Stimulated activated CD8-positive, alpha-beta memory T cell treated with anti-CD3 and anti-CD28 coated beads, Interleukin-4, amount 100 ng/mL, for 4 hours (primary cell): ENCODE data around the gene CCNI.
"Not testable (repeated sequence)": the region's sequence is repeated elsewhere in the genome, so short reads cannot be mapped to it uniquely, and the experiment has no call there.

Source experiments
- DNase-seq, 2 donors: peaks; one replicate each; pipeline ENCODE4 v3.0.0-alpha.2; 2020; ENCODE audit warnings: low read depth in 2 of 2, low spot score in 1 of 2

The CCNI gene

DNA sequence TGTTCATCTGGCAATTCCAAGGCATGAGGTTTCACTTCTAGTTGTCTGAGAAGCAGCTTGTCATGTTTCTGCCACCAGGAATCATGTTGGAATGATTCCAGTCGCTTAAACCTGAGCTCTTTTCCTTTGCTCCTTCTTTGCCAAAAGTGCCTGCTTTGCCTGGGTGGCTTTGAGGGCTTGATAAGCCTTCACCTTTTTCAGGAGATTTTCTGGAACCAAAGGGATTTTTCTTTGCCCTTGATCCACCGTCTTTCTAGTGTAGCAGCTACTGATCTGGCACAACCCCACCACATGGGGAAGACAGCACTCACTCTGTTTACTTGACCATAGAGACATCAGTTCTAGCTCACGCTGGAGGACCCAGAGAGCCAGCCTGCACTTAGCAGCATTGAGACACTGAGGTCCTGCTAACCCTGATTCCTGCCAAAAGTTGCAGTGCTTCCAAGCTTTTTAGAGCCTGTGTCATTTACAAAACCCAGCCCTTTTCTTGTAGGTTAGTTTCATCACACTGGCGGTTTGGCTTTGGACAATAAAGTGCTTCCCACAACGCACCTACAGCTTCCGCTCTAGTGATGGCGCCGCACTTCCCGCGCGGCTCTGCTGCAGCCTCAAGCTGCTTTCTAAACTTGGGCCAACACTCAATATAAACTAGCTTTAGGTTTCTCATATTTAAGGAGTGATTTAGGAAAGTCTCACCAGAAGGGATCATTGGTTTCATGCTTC, 7.3 kb upstream of the CCNI start:
- no peak for DNase-seq

DNA sequence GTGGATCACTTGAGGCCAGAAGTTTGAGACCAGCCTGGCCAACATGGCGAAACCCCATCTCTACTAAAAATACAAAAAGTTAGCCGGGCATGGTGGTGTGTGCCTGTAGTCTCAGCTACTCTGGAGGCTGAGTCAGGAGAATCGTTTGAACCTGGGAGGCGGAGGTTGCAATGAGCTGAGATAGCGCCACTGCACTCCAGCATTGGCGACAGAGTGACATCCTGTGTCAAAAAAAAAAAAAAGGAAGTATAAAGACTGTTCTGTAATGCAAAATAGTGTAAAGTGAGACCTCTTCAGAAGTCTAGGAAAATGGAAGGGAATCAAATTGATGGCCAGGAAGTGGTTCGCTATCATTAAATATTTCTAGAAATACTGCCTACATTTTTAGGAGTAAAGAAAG, 5.0 kb upstream of the CCNI start:
- not testable (repeated sequence) for DNase-seq

DNA sequence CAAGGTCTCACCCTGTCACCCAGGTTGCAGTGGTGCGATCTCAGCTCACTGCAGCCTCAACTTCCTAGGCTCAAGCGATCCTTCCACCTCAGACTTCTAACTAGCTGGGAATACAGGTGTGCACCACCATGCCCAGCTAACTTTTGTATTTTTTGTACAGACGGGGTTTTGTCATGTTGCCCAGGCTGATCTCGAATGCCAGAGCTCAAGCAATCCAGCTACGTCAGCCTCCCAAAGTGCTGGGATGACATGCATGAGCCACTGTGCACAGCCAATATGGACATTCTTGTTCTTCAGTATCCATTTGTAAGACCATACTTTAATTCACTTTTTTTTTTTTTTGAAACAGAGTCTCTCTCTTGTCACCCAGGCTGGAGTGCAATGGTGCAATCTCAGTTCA, 3.5 kb upstream of the CCNI start:
- no peak for DNase-seq

DNA sequence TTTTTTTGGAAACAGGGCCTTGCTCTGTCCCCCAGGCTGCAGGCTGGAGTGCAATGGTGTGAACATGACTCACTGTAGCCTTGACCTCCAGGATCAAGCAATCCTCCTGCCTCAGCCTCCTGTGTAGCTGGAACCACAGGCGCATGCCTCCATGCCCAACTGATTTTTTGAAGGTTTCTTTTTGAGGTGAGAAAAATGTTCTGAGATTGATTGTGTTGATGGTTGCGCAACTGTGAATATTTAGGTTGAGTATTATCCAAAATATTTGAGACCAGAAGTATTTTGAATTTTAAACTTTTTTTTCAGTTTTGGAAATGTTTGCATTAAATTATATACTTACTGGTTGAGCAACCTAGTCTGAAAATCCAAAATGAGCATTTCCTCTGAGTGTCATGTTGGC, 2.6 kb upstream of the CCNI start:
- DNase-seq, result no peak

DNA sequence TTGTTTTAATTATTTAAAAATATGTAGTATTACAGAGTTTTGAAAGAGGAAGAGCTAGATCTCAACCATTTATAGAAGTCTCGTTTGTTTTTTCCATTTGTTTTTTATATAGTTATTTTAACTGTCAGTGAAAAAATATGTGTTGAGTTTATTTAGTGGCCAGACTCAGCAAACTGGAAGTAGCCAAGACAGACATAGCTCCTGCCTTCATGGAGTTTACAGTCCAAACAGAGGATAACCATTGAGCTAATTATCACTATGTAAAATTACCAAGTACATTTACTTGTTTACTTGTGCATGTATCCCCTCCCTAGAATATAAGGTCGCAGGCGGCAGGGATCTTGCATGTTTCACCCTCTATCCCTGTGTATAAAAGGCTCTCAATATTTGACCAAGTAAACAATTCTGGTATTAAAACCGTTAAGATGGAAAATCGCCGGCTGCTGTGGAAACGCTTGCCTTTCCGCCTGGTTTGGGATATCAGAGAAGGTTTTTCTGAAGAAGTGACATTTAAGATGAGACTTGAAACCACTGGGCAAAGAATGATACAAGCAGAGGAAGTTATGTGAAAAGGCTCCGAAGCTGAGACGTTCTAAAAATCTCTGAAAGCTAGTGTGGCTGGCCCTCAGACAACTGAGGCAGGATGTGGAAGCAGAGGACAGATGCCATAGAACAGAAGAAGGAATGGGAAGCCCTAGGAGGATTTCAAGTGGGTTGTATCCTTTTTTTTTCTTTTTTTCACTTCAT, 1.3 kb upstream of the CCNI start:
- DNase-seq, result no peak

DNA sequence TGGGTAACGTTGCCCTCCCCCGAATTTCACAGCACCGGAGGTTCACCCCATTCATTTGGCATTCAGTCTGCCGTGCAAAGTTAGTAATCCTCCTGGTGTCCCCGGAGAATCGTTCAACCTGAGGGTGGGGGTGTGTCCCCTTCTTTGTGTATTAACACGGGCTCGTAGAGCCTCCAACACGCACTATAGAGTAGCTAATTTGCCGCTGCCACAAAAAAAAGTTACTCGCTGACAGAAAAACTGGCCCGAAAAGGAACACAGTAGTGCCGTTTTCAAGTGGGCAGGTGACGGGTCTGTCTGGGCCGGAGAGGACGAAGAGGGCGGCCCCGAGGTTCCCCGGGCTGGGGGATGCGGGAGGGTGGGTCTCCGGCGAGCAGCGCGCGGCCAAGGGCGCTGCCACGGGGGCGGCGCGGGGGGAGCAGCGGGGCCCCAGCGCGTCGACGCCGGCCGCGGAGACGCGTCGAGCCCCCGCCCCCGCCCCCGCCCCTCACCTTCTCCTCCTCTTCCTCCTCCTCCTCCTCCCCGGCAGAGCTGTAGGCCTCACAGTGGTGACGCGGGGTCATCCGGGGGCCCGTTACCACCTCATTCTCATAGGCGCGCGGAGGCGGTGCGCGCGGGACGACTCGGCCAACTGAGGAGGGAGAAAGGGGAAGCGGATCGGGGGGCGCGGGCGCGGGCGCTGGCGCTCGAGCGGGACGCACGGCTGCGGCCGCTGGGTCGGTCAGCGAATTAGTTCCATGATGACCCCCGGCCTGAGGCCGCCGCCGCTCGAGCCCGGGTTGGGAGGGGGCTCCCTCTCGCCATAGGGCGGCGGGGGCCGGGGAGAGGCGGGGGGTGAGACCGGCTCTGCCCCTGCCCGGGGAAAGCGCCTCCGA, 571 bp downstream of the CCNI start:
- DNase-seq, result peak; percentile 52 to 76

DNA sequence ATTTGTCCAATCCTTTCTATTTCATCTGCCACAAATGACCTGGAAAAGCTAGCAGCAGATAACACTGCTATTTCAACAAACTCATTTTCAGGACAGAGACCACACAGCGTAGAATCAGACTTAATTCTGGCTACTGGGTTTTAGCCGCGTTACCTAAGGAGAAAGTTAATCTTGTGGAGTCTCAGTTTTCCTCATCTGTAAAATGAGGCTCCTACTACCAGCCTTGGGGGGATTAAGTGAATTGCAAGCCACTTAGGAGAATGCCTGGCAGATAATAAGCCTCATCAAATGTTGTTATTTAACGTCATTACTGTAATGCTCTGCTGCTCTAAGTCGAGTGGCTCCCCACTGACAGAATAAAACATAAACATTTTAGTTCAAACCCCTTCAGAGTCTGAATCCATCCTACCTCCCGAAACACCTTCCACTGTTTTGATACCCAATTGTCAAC, 1.4 kb downstream of the CCNI start:
- DNase-seq, result no peak

DNA sequence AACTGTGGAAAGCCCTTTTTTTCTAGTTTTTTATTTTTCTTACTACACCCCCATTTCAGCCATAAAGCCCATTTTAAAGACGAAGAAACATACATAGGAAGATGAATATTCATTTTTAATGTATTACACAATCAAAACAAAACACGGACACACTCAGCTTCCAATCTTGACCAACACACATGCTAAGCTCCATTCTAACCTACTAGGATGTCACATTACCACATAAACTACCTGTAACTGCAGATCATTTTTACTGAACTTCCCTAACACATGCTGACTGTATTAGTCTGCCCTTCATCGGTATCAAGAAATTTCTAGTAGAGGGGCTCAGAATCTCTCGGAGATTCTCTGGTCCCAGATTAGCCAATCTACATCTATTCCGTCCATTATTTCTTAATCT, 1.8 kb downstream of the CCNI start:
- no peak for DNase-seq

DNA sequence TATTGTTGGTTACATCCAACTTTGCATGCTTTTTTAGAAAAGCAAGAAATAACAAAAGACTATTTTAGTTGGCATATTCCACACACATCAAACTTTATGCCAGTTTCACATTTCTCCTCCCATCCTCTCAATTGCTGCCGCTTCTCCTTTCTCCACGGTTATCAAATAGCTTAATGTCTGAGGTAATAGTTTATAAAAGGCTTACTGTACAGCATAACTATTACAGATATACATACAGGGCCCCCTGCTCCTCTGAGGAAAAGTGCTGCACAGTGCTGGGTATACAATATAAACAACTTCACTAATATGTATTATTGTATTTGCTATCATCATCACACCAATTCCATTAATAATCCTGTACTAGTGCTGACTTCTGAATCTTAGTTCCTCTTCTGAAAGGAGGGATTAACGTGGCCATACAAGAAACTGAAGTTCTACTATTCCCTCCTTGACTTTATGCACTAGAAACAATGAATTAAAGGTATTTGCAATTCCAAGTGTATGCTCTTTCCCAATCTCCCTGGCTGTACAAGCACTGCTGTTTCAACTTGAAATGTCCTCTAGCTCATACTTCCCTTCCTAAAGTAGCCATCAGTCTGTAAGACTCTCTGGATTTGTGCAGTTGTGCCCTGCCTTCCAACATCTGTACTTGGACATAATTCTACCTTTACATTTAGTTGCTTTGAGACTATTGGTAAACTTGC, 2.5 kb downstream of the CCNI start:
- DNase-seq, result no peak

DNA sequence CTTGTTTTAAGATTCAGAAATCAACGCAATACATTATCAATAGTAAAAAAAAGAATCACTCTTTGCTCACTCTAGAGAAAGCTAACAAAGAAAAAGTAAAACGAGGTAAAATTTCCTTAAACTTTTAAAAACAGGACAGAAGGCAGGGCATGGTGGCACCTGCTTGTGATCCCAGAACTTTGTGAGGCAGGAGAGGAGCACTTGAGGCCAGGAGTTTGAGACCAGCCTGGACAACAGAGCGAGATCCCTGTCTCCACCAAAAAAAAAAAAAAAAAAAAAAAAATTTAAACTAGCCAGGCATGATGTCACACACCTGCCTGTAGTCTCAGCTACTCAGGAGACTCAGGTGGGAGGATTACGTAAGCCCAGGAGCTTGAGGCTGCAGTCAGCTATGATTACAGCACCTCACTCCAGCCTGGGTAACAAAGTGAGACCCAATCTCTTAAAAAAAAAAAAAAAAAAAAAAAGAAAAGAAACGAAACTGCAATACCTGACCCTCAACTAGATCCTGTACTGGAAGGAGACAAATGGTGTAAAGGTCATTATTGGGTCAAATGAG, 3.5 kb downstream of the CCNI start:
- peak in 1 of 2 donors; percentile 12 for DNase-seq

DNA sequence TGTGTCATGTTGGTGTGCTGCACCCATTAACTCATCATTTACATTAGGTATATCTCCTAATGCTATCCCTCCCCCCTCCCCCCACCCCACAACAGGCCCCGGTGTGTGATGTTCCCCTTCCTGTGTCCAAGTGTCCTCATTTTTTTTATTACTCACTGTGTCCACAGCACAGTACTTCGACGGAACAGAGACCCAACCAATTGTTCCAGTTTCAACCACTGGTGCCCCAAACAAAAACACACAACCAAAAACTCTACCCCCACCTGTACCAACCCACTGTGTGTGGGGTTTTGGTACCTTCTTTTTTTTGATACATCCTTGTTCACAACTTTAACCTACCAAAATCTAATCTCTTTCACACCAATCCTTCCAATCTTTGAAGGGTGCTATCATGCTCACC, 6.3 kb downstream of the CCNI start:
- not testable (repeated sequence) for DNase-seq

DNA sequence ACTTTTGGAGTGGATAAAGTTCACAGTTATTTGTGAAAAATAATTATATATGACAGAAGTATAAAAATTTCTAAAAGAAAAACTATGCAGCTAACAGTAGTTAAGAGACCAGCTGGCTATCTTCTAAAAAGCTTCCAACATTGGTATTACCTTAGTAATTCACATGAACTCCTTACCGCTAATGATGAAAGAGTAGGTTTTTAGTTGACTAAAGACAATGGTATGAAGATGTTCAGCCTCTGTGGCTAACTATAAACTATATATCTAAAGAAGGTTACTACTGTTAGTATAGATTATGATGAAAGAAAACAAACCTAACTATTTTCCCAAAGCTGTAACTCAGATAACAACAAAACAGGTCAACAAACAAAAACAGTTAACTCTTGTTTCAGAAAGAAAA, 10.4 kb downstream of the CCNI start:
- no peak for DNase-seq

DNA sequence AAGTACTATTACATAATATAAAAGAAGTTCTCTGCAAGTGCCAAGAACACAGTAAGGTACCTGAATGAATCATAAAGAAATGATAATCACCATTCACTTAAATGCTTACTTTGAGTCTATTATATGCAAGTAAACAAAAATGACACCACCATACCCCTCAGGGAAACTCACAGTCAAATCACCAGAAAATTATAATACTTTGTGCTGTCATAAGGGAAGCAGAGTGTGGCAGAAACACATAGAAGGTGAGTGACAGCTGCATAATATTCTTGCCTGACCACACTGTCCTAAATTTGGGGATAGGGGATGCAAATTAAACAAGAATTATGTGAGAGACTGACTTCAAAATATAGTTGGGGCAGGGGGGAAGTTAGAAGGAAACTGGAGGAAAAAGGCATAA, 12.9 kb downstream of the CCNI start:
- no peak for DNase-seq

DNA sequence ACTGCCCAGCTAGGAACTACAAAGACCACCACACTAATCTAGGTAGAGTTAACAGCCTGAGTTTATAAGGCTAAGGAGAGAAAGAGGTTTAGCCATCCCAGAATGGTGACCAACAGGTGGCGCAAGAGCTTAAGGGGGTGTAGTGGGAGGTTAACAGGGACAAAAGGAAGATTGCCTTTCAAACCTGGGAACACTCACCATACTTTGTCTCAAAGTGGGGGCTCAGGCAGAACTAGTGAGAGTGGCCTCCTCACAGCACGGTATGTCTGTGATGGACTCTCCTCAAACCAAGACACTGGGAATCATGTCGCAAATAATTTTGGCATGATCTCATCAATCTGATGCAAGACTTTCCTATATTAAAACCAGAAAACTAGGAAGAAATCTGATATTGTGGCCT, 23.4 kb downstream of the CCNI start:
- DNase-seq, result peak; percentile 29 to 44

DNA sequence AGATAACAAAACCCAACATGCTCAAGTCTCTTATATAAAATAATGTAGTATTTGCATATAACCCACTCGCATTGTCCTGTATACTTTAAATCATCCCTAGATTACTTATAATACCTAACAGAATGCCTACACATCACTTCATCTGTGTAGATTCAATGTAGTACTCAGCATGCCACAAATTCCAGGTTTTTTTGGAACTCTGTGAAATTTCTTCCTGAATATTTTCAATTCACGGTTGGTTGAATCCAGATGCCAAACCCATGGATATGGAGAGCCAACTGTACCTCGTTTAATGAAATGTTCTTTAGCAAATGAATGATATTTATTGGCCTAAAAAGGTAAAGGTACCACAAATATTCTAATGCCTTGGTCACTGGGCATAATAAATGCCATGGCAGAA, 24.8 kb downstream of the CCNI start:
- DNase-seq, result no peak

DNA sequence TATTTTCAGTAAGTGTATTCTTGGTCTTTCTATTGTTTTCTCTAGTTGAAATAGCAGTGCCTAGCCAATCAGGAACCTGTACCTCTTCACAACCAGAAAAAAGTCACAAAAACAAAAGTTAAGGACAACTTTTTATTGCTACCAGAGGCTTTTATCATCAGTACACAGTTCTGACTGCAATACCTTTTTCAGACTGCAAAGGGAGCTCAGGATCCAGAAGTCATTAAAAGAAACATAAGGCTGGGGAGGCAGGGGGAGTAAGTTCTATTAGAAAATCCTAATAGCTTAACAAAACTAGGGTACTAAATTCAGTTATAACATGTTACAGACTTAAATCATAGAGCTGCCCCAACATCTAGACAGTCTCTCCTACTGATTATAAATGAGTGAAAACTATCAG, 28.8 kb downstream of the CCNI start:
- DNase-seq, result no peak

DNA sequence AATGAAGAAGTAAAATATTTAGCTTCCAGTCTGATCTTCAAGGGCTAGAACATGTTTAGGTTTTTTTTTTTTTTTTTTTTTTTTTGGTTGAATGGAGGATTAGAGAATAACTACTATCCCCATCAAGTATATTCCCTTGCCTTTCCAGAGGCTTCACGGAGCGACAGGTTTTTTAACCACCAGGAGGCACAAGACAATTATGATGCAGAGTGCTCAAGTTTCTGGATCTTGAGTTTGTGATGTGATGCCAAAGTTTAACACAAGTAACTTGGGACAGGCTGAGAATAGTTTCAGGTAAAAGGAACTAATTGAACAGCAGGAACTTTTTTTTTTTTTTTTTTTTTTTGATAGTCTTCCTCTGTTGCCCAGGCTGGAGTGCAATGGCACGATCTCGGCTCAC, 30.3 kb downstream of the CCNI start:
- DNase-seq, result no peak

DNA sequence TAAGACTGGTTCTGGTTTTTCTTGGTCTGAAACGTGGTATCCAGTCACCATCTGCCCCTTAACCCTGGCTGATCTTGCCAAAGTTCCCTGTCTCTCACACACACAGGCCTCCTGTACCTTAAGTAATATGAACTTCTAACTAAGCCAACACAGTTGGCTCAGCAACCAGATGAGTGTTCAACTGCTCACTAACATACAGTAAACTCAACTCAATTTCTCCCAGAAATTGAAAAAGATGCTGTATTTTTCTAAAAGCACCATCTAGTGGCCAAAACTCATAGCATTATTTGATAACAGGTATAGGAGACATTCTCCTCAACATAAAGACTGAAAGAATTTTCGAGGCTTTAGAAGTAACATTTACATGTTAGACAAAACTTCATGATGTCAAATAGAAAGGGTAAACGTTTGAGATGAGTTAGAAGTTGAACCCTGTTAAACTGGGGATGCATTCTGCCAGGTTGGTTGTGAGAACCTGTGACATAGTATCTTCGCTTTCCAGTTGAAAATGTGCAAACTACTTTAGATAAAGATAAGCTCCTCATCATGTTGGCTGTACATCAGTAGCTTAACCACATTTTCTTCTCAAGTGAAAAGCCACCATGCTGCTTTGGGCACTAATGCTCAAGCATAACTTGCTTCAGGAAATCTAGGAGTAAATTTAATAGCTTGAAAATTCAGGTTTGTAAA, 31.2 kb downstream of the CCNI start:
- DNase-seq, result no peak

DNA sequence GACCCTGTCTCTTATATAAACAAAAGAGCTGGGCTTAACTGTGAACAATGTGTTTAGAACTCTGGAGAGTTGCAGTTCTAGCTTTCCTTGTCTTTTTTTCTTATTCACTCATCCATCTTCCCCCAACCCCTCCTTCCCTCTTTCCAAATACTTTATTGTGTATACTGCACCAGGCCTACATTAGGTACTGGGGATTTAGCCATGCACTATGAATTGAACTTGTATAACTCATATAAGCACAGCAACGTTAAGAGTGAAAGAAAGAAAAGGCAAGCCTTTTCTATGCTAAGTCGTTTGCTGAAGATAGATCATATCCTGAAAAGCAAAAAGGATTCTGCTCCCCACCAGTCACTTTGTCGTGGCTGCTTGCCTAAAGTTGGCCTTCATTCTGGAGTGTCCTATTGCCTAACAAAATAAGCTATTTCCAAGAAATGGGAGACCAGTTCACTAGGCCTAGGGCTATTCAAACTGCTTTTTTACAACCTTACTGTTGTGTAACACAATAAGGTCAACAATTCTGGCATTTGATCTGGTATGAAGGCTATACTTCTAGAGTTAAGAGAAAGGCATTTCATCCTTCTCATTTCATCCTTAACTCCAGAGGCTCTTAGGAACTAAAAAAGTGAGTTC, 32.2 kb downstream of the CCNI start:
- no peak for DNase-seq
